PC-9 (cell line): ENCODE measurements around the gene EML6.

ENCODE experiments used
- CTCF ChIP-seq: fragments of 200-600 bp; sonication (generic); conservative IDR thresholded peaks from 2 replicates; pipeline ENCODE4 v1.6.1; 2017; ENCODE audit warnings: mixed run types, antibody characterized with exemption, mild to moderate bottlenecking, moderate library complexity
- EZH2 ChIP-seq: fragments of 200-600 bp; sonication (generic); IDR thresholded peaks from 2 replicates; pipeline ENCODE4 v1.8.0; 2017; ENCODE audit warnings: antibody characterized with exemption, low read depth

DNA sequence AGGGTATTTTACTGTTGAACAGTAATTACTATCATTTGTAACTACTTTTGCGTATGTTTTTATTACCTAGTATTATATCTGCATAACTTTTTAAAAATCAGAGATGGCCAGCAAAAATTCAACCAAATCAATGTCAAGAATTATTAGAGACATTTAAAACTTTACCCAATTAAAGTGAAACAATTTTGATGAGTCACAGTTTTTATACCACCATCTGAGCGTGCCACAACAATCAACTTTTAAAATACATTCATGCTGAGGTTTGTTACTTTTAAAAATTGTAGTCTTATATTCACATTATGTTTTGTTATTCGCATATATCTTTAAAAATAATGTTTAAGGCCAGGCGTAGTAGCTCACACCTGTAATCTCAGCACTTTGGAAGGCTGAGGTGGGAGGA is 211.9 kb downstream of the EML6 start:
- TF ChIP-seq CTCF: no peak
- no peak for TF ChIP-seq EZH2
